ENCODE measurements around the gene NOP14. TPM values are rescaled to one million over a fixed set of nuclear protein-coding genes. Genes with fewer than 3 reads are reported as not detected.

NOP14 gene
- total RNA-seq, 3 donors from 2014 or later: 18.2 to 23.8 (median 23.5) TPM

- Histone ChIP-seq H3K4me3 (no peak overlapping the region), H3K36me3 (ENCODE audit: low read depth) (no peaks in the 10 kb centered on the region), H3K4me1 (ENCODE audit: low read depth) (peaks cover 34% of the 10 kb centered on the region), H3K9me3 (no peaks in the 10 kb centered on the region)
- intact Hi-C loops (cut with DNase I, micrococcal nuclease): loop anchor here (10.0 kb wide), 2 partner anchors 88 to 168 kb away; partner anchors contain the start of gene ADD1 (in 1 of the 2)
- peak in 2 of 3 donors; percentile 38 to 61 for DNase-seq
- ATAC-seq: no peak
- no peak for TF ChIP-seq CTCF (IDR thresholded peaks at IDR 0.05)
These were observed 30.8 kb downstream of the NOP14 start for GRCh38 chr4:2932321-2932950.

- Histone ChIP-seq H3K36me3 (ENCODE audit: low read depth) (peaks cover 5% of the 10 kb centered on the region), H3K4me3 (no peak overlapping the region), H3K4me1 (ENCODE audit: low read depth) (peaks cover 34% of the 10 kb centered on the region), H3K9me3 (no peaks in the 10 kb centered on the region)
- DNase-seq (peak; percentile 47 to 89 (median 65)), ATAC-seq (peak; percentile 23)
- TF ChIP-seq CTCF (IDR thresholded peaks at IDR 0.05): no peak
- intact Hi-C loops (cut with DNase I, micrococcal nuclease): loop anchor here (10.0 kb wide), 2 partner anchors 87 to 167 kb away; partner anchors contain the start of gene ADD1 (in 1 of the 2)
These were observed 31.5 kb downstream of the NOP14 start for GRCh38 chr4:2931512-2932301.

GRCh38 chr4:2930758-2931511 is 32.3 kb downstream of the NOP14 start:
- H3K36me3 ChIP-seq (ENCODE audit: low read depth): peaks cover 5% of the 10 kb centered on the region
- intact Hi-C loops (cut with DNase I, micrococcal nuclease): loop anchor here (10.0 kb wide), 2 partner anchors 86 to 166 kb away; partner anchors contain the start of gene ADD1 (in 1 of the 2)
- H3K4me3 ChIP-seq: no peak overlapping the region
- H3K4me1 ChIP-seq (ENCODE audit: low read depth): peaks cover 29% of the 10 kb centered on the region
- no peaks in the 10 kb centered on the region for H3K9me3 ChIP-seq
- peak; percentile 26 for ATAC-seq
- TF ChIP-seq CTCF (IDR thresholded peaks at IDR 0.05): no peak
- DNase-seq: peak; percentile 40 to 73 (median 63)

DNA sequence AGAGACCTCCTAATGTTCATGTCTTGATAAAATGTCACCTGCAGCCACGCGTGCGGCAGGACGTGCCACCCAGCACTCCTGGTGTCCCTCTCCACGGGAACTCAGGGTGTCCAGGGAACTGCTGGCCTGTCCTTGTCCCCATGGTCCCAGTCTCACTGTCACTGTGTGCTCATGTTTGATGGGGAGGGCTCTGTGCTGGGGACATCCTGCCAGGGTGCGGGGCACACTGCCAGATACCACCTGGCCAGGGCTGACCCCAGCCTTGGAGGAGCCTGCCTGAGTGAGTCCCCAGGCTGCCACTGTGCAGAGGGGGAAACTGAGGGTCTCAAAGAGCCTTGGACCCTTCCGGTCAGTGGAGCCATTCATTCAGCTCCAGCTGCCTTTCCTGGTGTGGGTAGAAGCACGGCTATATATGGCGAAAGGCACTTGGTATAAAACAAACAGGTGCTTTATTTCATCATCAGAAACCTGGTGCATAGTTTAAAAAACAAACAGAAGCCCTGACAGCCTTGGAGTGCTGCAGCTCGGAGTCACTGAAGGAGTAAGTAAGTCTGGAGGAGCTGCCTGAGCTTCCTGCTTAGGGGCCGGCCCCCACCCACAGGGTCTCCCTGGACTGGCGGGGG is 33.0 kb downstream of the NOP14 start:
- Histone ChIP-seq H3K36me3 (ENCODE audit: low read depth) (peaks cover 5% of the 10 kb centered on the region), H3K4me1 (ENCODE audit: low read depth) (peaks cover 22% of the 10 kb centered on the region), H3K4me3 (no peak overlapping the region), H3K9me3 (no peaks in the 10 kb centered on the region)
- ATAC-seq (peak; percentile 3), DNase-seq (peak in 2 of 3 donors; percentile 29 to 48)
- intact Hi-C loops (cut with DNase I, micrococcal nuclease): loop anchor here (10.0 kb wide), 2 partner anchors 85 to 165 kb away; partner anchors contain the start of gene ADD1 (in 1 of the 2)
- no peak for TF ChIP-seq CTCF (IDR thresholded peaks at IDR 0.05)

DNA sequence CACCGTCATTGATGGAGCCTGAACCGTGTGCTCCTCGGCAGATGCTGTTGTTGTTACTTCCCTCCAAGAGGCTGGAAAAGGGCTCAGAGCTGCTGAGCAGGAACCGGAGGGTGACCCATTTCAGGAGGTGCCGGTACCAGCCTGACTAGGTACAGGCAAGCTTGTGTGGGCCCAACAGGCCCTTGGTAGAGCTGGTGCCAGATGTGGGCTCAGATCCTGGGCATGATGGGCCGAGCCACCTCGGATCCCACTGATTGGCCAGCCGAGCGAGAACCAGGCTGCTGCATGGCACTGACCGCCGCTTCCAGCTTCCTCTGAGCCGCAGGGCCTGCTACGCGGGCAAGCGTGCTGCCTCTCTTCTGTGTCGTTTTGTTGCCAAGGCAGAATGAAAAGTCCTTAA is 33.7 kb downstream of the NOP14 start:
- DNase-seq: peak in 2 of 3 donors; percentile 21 to 52
- H3K4me3 ChIP-seq: no peak overlapping the region
- no peak for ATAC-seq
- TF ChIP-seq CTCF (IDR thresholded peaks at IDR 0.05): no peak
- H3K9me3 ChIP-seq: no peaks in the 10 kb centered on the region
- H3K4me1 ChIP-seq (ENCODE audit: low read depth): peaks cover 21% of the 10 kb centered on the region
- peaks cover 5% of the 10 kb centered on the region for H3K36me3 ChIP-seq (ENCODE audit: low read depth)
- intact Hi-C loops (cut with DNase I, micrococcal nuclease): no loop called here

Measured in mucosa of descending colon (tissue), 3 donors.